H9 (cell line): ENCODE measurements around the gene TIPARP. TPM values are rescaled to one million over a fixed set of nuclear protein-coding genes. Genes with fewer than 3 reads are reported as not detected.

ENCODE experiments used
- DNase-seq: peaks from one replicate; pipeline ENCODE4 v3.0.0-alpha.2; 2017
- H2AFZ ChIP-seq: one replicate; pipeline ENCODE4 v1.6.1; 2013; ENCODE audit warnings: mild to moderate bottlenecking, low read length, control low read depth, moderate library complexity
- H2AK5ac ChIP-seq: 2 replicates; pipeline ENCODE4 v1.6.1; 2013; ENCODE audit warnings: low read length, control low read depth, mixed read lengths; ENCODE audit not compliant: insufficient read length
- H2BK120ac ChIP-seq: one replicate; pipeline ENCODE4 v1.6.1; 2013; ENCODE audit warnings: low read depth, mild to moderate bottlenecking, low read length, control low read depth, inconsistent platforms; ENCODE audit not compliant: poor library complexity, severe bottlenecking
- H2BK12ac ChIP-seq: 2 replicates; pipeline ENCODE4 v1.6.1; 2013; ENCODE audit warnings: low read length, control low read depth, mixed read lengths, low read depth; ENCODE audit not compliant: insufficient read length
- H2BK15ac ChIP-seq: 2 replicates; pipeline ENCODE4 v1.6.1; 2013; ENCODE audit warnings: low read depth, low read length, control low read depth
- H2BK20ac ChIP-seq: one replicate; pipeline ENCODE4 v1.6.1; 2013; ENCODE audit warnings: low read depth, mild to moderate bottlenecking, low read length, control low read depth, inconsistent platforms; ENCODE audit not compliant: poor library complexity, severe bottlenecking
- H2BK5ac ChIP-seq: 2 replicates; pipeline ENCODE4 v1.6.1; 2013; ENCODE audit warnings: low read length, control low read depth, mixed read lengths; ENCODE audit not compliant: insufficient read length
- H3K14ac ChIP-seq: 2 replicates; pipeline ENCODE4 v1.6.1; 2013; ENCODE audit warnings: low read length, control low read depth; ENCODE audit not compliant: insufficient read depth
- H3K18ac ChIP-seq: 2 replicates; pipeline ENCODE4 v1.6.1; 2013; ENCODE audit warnings: low read depth, mild to moderate bottlenecking, mixed read lengths, low read length, control low read depth; ENCODE audit not compliant: insufficient read length
- H3K23ac ChIP-seq: 2 replicates; pipeline ENCODE4 v1.6.1; 2013; ENCODE audit warnings: low read length, control low read depth, mixed read lengths, low read depth; ENCODE audit not compliant: insufficient read length
- H3K23me2 ChIP-seq: 2 replicates; pipeline ENCODE4 v1.6.1; 2013; ENCODE audit warnings: low read depth, mild to moderate bottlenecking, mixed read lengths, low read length, control low read depth; ENCODE audit not compliant: insufficient read length, poor library complexity, severe bottlenecking
- H3K27ac ChIP-seq: 2 replicates; pipeline ENCODE4 v1.5.1; 2013; ENCODE audit warnings: low read length, control low read depth, mixed read lengths, low read depth; ENCODE audit not compliant: insufficient read length
- H3K27me3 ChIP-seq: 2 replicates; pipeline ENCODE4 v1.6.1; 2013; ENCODE audit warnings: low read length, control low read depth, inconsistent platforms; ENCODE audit not compliant: insufficient read depth
- H3K4ac ChIP-seq: 2 replicates; pipeline ENCODE4 v1.6.1; 2013; ENCODE audit warnings: low read depth, mild to moderate bottlenecking, control low read depth, inconsistent platforms, low read length, moderate library complexity
- H3K4me1 ChIP-seq: 2 replicates; pipeline ENCODE4 v1.6.1; 2013; ENCODE audit warnings: low read length, control low read depth, inconsistent platforms; ENCODE audit not compliant: insufficient read depth
- H3K4me2 ChIP-seq: 2 replicates; pipeline ENCODE4 v1.6.1; 2013; ENCODE audit warnings: low read length, control low read depth, mixed read lengths; ENCODE audit not compliant: insufficient read length, insufficient read depth
- H3K56ac ChIP-seq: 2 replicates; pipeline ENCODE4 v1.6.1; 2013; ENCODE audit warnings: low read depth, mild to moderate bottlenecking, mixed read lengths, low read length, control low read depth; ENCODE audit not compliant: insufficient read length
- H3K79me1 ChIP-seq: 2 replicates; pipeline ENCODE4 v1.6.1; 2013; ENCODE audit warnings: low read depth, mild to moderate bottlenecking, moderate library complexity, low read length, control low read depth, inconsistent platforms; ENCODE audit not compliant: insufficient read depth, poor library complexity, severe bottlenecking
- H3K79me2 ChIP-seq: 2 replicates; pipeline ENCODE4 v1.6.1; 2013; ENCODE audit warnings: low read length, control low read depth, inconsistent platforms; ENCODE audit not compliant: insufficient read depth
- H3K9ac ChIP-seq: 2 replicates; pipeline ENCODE4 v1.6.1; 2013; ENCODE audit warnings: low read length, control low read depth, mixed read lengths; ENCODE audit not compliant: insufficient read length; ENCODE audit errors: extremely low read depth
- H3K9me3 ChIP-seq: one replicate; pipeline ENCODE4 v1.6.1; 2013; ENCODE audit warnings: low read depth, low read length, inconsistent platforms; ENCODE audit not compliant: control insufficient read depth
- H3T11ph ChIP-seq: one replicate; pipeline ENCODE4 v1.6.1; 2013; ENCODE audit warnings: mild to moderate bottlenecking, low read length, control low read depth, inconsistent platforms
- H4K20me1 ChIP-seq: one replicate; pipeline ENCODE4 v1.6.1; 2013; ENCODE audit not compliant: control insufficient read depth, insufficient read length, insufficient read depth
- H4K5ac ChIP-seq: 2 replicates; pipeline ENCODE4 v1.6.1; 2013; ENCODE audit warnings: low read depth, mild to moderate bottlenecking, mixed read lengths, low read length, control low read depth; ENCODE audit not compliant: insufficient read length
- H4K8ac ChIP-seq: replicated peaks from 2 replicates; pipeline ENCODE4 v1.6.1; 2013; ENCODE audit warnings: low read length, control low read depth, mixed read lengths, low read depth; ENCODE audit not compliant: insufficient read length
- H4K91ac ChIP-seq: 2 replicates; pipeline ENCODE4 v1.6.1; 2013; ENCODE audit warnings: low read depth, mild to moderate bottlenecking, moderate library complexity, mixed read lengths, low read length, control low read depth; ENCODE audit not compliant: insufficient read length
- H3K27ac Mint-ChIP-seq, 3 experiments: 2 replicates in 2 of 3; 3 replicates in 1 of 3; pipeline ENCODE4 v1.8.0; 2020 to 2021; ENCODE audit warnings: mixed read lengths in 3 of 3, mild to moderate bottlenecking in 1 of 3, moderate library complexity in 1 of 3
- H3K27me3 Mint-ChIP-seq: 2 replicates; pipeline ENCODE4 v1.8.0; 2021; ENCODE audit warnings: low read depth, mild to moderate bottlenecking, moderate library complexity, mixed read lengths
- H3K36me3 Mint-ChIP-seq, 3 experiments: 2 replicates in 2 of 3; 3 replicates in 1 of 3; pipeline ENCODE4 v1.8.0; 2020 to 2021; ENCODE audit warnings: low read depth in 3 of 3, mixed read lengths in 3 of 3; ENCODE audit not compliant: insufficient read depth in 1 of 3
- H3K4me1 Mint-ChIP-seq, 2 experiments: 2 replicates each; pipeline ENCODE4 v1.8.0; 2020; ENCODE audit warnings: mixed read lengths in 2 of 2
- H3K4me3 Mint-ChIP-seq, 2 experiments: 2 replicates in 1 of 2; 3 replicates in 1 of 2; pipeline ENCODE4 v1.8.0; 2020 to 2021; ENCODE audit warnings: mild to moderate bottlenecking in 2 of 2, mixed read lengths in 2 of 2, moderate library complexity in 1 of 2
- H3K9me3 Mint-ChIP-seq, 2 experiments: 2 replicates in 1 of 2; 3 replicates in 1 of 2; pipeline ENCODE4 v1.8.0; 2020; ENCODE audit warnings: mild to moderate bottlenecking in 2 of 2, mixed read lengths in 2 of 2, moderate library complexity in 1 of 2
- WGBS: extraction: QIAGEN DNeasy Blood & Tissue Kit; methylation state at CpG from one replicate; pipeline ENCODE4 v1.1.7; 2013; ENCODE audit warnings: missing lambda C conversion rate, low lambda C conversion rate, mixed read lengths; ENCODE audit not compliant: insufficient read length; ENCODE audit errors: extremely low coverage; 5-methylcytosine and 5-hydroxymethylcytosine counted together
- total RNA-seq: library from RNA; stranded (reverse); gene quantifications from 2 replicates; pipeline ENCODE4 v1.2.1, GENCODE V29; 2021
- TF ChIP-seq, protein P1 (sequence below): fragments of 200-600 bp; sonication (generic); conservative IDR thresholded peaks from 3 replicates; pipeline ENCODE4 v1.8.0; 2021; ENCODE audit warnings: antibody characterized with exemption, mild to moderate bottlenecking

The TIPARP gene
- total RNA-seq, 1 experiment from 2014 or later, result 5.9 TPM

- WGBS, result no CpG with 5 or more reads among the region's 1 CpG
Observed at GRCh38 chr3:156641618-156641975, 32.8 kb upstream of the TIPARP start.

More at GRCh38 chr3:156641618-156641975, 32.8 kb upstream of the TIPARP start:
- Histone ChIP-seq H2BK15ac (no peak overlapping the region), H4K5ac (no peak overlapping the region), H3K23ac (no peak overlapping the region), H3K18ac (no peak overlapping the region), H3K79me2 (no peaks in the 10 kb centered on the region), H2BK5ac (no peak overlapping the region), H4K91ac (no peak overlapping the region), H2AFZ (no peak overlapping the region), H3K4ac (no peak overlapping the region), H3K23me2 (no peaks in the 10 kb centered on the region), H3K27ac (no peak overlapping the region), H3K9ac (no peak overlapping the region), H3T11ph (no peak overlapping the region), H4K8ac (no peak overlapping the region), H3K79me1 (no peaks in the 10 kb centered on the region), H4K20me1 (no peaks in the 10 kb centered on the region), H3K9me3 (no peaks in the 10 kb centered on the region), H3K56ac (no peak overlapping the region), H3K27me3 (no peaks in the 10 kb centered on the region), H3K14ac (no peak overlapping the region), H3K4me2 (no peak overlapping the region), H2BK12ac (no peak overlapping the region), H3K4me1 (peaks cover 5% of the 10 kb centered on the region; the same call in 1 of the 2 replicates), H2AK5ac (no peak overlapping the region), H2BK20ac (no peak overlapping the region), H2BK120ac (no peak overlapping the region)
- Mint-ChIP-seq H3K4me1 (peaks cover 18 to 19% of the 10 kb centered on the region in 2 experiments), H3K9me3 (no peaks in the 10 kb centered on the region; a peak in 1 of 5 replicates), H3K4me3 (no peak overlapping the region), H3K27me3 (no peaks in the 10 kb centered on the region), H3K36me3 (peaks cover 0 to under 1% (median 0%) of the 10 kb centered on the region in 3 experiments; a peak in 2 of 7 replicates), H3K27ac (no peak overlapping the region)
- TF ChIP-seq, protein P1, sequence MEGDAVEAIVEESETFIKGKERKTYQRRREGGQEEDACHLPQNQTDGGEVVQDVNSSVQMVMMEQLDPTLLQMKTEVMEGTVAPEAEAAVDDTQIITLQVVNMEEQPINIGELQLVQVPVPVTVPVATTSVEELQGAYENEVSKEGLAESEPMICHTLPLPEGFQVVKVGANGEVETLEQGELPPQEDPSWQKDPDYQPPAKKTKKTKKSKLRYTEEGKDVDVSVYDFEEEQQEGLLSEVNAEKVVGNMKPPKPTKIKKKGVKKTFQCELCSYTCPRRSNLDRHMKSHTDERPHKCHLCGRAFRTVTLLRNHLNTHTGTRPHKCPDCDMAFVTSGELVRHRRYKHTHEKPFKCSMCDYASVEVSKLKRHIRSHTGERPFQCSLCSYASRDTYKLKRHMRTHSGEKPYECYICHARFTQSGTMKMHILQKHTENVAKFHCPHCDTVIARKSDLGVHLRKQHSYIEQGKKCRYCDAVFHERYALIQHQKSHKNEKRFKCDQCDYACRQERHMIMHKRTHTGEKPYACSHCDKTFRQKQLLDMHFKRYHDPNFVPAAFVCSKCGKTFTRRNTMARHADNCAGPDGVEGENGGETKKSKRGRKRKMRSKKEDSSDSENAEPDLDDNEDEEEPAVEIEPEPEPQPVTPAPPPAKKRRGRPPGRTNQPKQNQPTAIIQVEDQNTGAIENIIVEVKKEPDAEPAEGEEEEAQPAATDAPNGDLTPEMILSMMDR, result no peak
- DNase-seq, result no peak
